ENCODE results near the gene ATP5MC2. TPM values are rescaled to one million over a fixed set of nuclear protein-coding genes. Genes with fewer than 3 reads are reported as not detected.
A peak's percentile ranks its signal among the peaks of the same experiment; 100 is the strongest.

The ATP5MC2 gene
- total RNA-seq, 2 experiments from 2014 or later = 226 to 241 TPM

DNA sequence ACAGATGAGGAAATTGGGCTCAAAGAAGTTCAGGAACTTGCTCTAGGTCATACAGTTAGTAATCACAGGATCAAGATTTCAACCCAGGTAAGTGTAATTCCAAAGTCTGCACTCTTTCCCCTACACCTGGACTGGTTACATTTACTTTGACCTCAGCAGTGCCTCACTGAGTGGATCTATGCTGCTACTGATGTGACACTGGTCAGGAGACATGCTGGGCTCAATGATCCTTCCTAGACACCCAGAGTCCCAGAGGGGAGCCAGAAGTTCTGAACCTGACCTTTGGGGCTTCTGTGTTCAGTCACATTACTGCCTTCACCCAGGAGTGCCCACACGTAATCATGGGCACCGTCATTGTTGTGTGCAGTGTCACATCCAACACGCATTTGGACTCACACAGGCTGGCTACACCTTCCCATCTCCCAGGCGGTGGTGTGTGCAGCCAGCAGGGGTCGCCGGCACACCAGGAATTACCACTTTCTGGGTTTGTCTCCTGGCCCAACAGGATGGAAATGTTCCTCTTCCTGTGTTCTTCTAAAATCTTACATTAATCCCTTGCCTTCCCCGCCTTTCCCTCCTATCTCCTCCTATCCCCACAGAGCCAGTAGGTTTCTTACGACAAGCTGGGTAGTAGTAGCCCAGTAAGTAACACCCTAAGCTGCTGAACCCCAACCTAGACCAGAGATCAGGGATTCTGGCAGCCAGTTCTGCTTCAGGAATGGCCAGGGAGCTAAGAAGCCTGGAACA lies 25.8 kb upstream of the ATP5MC2 start:
- no peaks in the 10 kb centered on the region for H3K9me3 Mint-ChIP-seq
- H3K27ac Mint-ChIP-seq = no peak overlapping the region
- POLR2A ChIA-PET = interaction anchor here (1.3 kb wide), 1 partner anchor 42 kb away, joined by 7 read pairs; no protein-coding TSS in a partner anchor
- no peaks in the 10 kb centered on the region for H3K36me3 Mint-ChIP-seq
- H3K4me3 Mint-ChIP-seq = no peak overlapping the region
- peaks cover 7% of the 10 kb centered on the region for H3K4me1 Mint-ChIP-seq
- peaks cover 82% of the 10 kb centered on the region for H3K27me3 Mint-ChIP-seq
- peak; percentile 80 for DNase-seq
- ATAC-seq (ENCODE audit: low read depth) = peak; percentile 89

DNA sequence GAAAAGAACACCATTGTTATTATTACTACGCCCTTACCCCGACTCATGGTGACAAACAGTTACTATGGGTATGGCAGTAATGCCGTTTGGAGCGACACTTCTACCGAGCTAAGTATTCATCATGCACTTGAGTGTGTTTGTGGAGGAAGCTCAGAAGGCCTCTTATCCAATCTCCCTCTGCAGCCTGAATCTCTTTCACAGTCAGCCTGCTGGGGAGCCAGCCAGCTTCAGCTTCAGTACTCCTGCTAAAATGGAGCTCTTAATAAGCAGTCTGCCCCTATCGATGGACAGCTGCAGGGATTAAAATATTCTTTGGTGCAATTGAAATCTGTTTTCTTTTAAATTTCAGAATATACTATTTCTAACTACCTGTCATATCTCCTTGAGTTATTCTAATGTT lies 24.7 kb upstream of the ATP5MC2 start:
- no peak overlapping the region for H3K27ac Mint-ChIP-seq
- peaks cover 83% of the 10 kb centered on the region for H3K27me3 Mint-ChIP-seq
- no peak for DNase-seq
- POLR2A ChIA-PET = interaction anchor here (0.5 kb wide), 1 partner anchor 44 kb away, joined by 3 read pairs; no protein-coding TSS in a partner anchor
- no peaks in the 10 kb centered on the region for H3K9me3 Mint-ChIP-seq
- H3K36me3 Mint-ChIP-seq = no peaks in the 10 kb centered on the region
- H3K4me3 Mint-ChIP-seq = no peak overlapping the region
- H3K4me1 Mint-ChIP-seq = peaks cover 14% of the 10 kb centered on the region
- ATAC-seq (ENCODE audit: low read depth) = no peak

GRCh38 chr12:53699678-53700025 lies 23.8 kb upstream of the ATP5MC2 start:
- no peak for ATAC-seq (ENCODE audit: low read depth)
- Mint-ChIP-seq H3K4me3 (no peak overlapping the region), H3K4me1 (peaks cover 21% of the 10 kb centered on the region), H3K27ac (no peak overlapping the region), H3K27me3 (peaks cover 86% of the 10 kb centered on the region), H3K36me3 (no peaks in the 10 kb centered on the region), H3K9me3 (no peaks in the 10 kb centered on the region)
- DNase-seq = no peak
- POLR2A ChIA-PET = no interaction called here

- Mint-ChIP-seq H3K36me3 (no peaks in the 10 kb centered on the region), H3K9me3 (no peaks in the 10 kb centered on the region), H3K27ac (no peak overlapping the region), H3K4me1 (peaks cover 26% of the 10 kb centered on the region), H3K27me3 (peaks cover 87% of the 10 kb centered on the region), H3K4me3 (no peak overlapping the region)
- POLR2A ChIA-PET = no interaction called here
- ATAC-seq (ENCODE audit: low read depth) = no peak
- DNase-seq = no peak
Measured at GRCh38 chr12:53698948-53699677, 23.2 kb upstream of the ATP5MC2 start.

- no peaks in the 10 kb centered on the region for H3K36me3 Mint-ChIP-seq
- peaks cover 24% of the 10 kb centered on the region for H3K4me1 Mint-ChIP-seq
- H3K4me3 Mint-ChIP-seq = peak overlapping the region; percentile 5
- no peaks in the 10 kb centered on the region for H3K9me3 Mint-ChIP-seq
- H3K27ac Mint-ChIP-seq = no peak overlapping the region
- DNase-seq (no peak), ATAC-seq (ENCODE audit: low read depth) (no peak)
- H3K27me3 Mint-ChIP-seq = peaks cover 81% of the 10 kb centered on the region
- POLR2A ChIA-PET = no interaction called here
Measured at GRCh38 chr12:53696655-53697331, 20.9 kb upstream of the ATP5MC2 start.

DNA sequence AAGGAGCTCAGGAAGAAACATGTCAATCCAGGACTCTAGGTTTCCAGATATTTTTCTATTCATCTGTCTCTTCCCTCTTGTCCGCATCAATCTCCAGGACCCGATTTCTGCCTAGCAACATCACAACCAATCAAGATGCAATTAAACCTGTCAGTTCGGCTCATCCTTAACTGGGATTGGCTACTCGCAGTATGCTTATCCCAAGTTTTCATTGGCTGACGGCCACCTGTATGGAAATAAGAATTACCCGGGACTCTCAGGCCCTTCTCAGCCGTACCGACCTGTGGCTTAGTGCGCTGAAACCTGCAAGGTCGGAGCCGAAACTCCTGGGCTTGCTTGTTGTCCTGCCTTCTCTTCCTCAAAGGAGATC lies 20.4 kb upstream of the ATP5MC2 start:
- ATAC-seq (ENCODE audit: low read depth) = no peak
- Mint-ChIP-seq H3K4me1 (peaks cover 23% of the 10 kb centered on the region), H3K27ac (no peak overlapping the region), H3K9me3 (no peaks in the 10 kb centered on the region), H3K4me3 (no peak overlapping the region), H3K36me3 (no peaks in the 10 kb centered on the region), H3K27me3 (peaks cover 82% of the 10 kb centered on the region)
- no peak for DNase-seq
- POLR2A ChIA-PET = no interaction called here

DNA sequence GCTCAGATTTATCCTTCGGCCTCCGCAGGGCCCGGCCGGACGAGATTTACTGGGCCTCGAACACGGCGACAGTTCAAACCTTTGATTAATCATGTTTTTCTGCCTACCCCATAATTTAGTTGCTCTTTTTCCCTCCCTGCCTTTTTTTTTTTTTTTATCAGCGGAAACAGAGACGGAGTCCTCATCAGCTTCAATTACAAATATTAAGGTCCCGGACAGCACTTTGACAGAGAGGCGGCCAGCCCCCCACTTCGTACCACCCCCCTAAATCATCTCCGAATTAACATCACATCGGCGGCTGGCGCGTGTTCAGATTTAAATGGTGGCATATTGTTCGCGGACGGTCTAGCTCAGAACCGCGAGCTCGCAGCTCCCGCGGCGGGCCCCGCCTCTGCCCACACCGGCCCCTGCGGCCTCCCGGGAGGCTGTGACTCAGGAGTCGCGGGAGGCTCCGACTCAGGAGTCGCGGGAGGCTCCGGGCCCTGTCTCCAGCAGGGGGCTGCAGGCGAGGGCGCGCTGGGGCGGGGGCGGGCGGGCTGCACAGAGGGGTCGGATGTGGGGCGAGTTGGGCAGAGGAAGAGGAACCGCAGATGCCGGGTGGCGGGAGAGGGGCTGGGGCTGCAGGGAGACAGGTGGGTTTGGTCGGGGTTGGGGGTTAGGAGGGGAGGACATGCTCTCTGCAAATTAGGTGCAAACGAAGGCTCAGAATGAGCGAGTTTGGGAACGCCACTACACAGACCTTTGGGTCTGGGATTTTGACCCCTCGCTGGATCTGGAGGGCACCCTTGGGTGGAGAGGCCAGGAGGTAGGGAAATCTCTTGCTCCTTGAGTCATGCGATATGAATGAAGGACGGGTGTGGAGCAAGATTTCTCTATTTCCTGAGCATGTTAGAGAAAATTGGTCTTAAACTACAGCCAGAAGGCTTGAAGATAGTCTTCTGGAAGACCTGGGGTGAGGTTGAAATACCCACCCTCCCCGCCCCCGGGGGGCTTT lies 19.6 kb upstream of the ATP5MC2 start:
- ATAC-seq (ENCODE audit: low read depth) = peak; percentile 62
- peak; percentile 39 for DNase-seq
- POLR2A ChIA-PET = interaction anchor here (0.5 to 1.6 kb wide), 2 partner anchors 12 to 25 kb away, joined by 3 read pairs; no protein-coding TSS in a partner anchor
- no peaks in the 10 kb centered on the region for H3K9me3 Mint-ChIP-seq
- H3K4me1 Mint-ChIP-seq = peaks cover 23% of the 10 kb centered on the region
- no peak overlapping the region for H3K27ac Mint-ChIP-seq
- H3K4me3 Mint-ChIP-seq = peak overlapping the region; percentile 76
- H3K36me3 Mint-ChIP-seq = no peaks in the 10 kb centered on the region
- peaks cover 76% of the 10 kb centered on the region for H3K27me3 Mint-ChIP-seq

DNA sequence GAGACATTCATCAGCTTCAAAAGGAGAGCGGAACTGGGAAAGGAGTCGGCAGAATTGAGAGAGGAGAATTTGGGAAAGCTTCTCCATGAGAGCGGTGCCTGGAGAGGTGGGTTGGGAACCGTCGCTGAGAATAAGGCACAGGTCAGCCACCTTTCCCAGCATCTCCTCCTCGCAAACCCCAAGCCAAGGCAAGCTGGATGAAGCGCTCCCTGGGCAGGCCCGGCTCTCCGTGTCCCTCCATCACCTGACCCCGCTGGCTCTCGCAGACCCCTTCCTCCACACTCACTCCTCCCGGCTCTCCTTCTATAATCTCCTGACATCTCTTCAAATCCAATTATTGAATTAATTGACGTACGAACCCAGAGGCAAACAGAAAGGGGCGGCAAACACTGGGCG lies 18.9 kb upstream of the ATP5MC2 start:
- ATAC-seq (ENCODE audit: low read depth) = no peak
- POLR2A ChIA-PET = interaction anchor here (0.5 to 1.6 kb wide), 2 partner anchors 13 to 24 kb away, joined by 3 read pairs; no protein-coding TSS in a partner anchor
- Mint-ChIP-seq H3K4me3 (peak overlapping the region; percentile 76), H3K9me3 (no peaks in the 10 kb centered on the region), H3K36me3 (no peaks in the 10 kb centered on the region), H3K27me3 (peaks cover 74% of the 10 kb centered on the region), H3K27ac (no peak overlapping the region), H3K4me1 (peaks cover 23% of the 10 kb centered on the region)
- no peak for DNase-seq

- no peak for DNase-seq
Measured at GRCh38 chr12:53688134-53688533, 12.3 kb upstream of the ATP5MC2 start.

DNA sequence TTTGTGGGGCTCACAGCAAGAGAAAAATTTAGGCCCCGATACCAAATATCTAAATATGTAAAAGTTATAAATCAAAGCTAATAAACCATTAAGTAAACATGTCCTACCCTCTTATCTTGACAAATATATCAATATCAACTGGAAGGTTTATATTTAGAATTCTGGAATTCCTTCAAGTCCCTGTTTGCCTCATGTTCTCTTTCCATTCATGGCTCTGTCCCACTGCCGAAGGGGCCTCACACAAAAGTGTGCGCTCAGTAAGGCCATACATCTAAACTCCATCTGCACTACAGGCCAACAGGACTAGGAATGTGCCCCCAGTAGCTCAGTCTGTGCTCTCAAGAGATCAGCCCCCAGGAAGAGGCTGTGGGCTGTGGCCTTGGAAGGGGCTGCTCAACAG lies 10.6 kb upstream of the ATP5MC2 start:
- ATAC-seq (ENCODE audit: low read depth) = no peak
- POLR2A ChIA-PET = no interaction called here

More at GRCh38 chr12:53688134-53688533, 12.3 kb upstream of the ATP5MC2 start:
- no peaks in the 10 kb centered on the region for H3K36me3 Mint-ChIP-seq
- H3K9me3 Mint-ChIP-seq = no peaks in the 10 kb centered on the region
- peaks cover 31% of the 10 kb centered on the region for H3K27me3 Mint-ChIP-seq
- H3K27ac Mint-ChIP-seq = no peak overlapping the region
- no peak overlapping the region for H3K4me3 Mint-ChIP-seq
- ATAC-seq (ENCODE audit: low read depth) = no peak
- no peaks in the 10 kb centered on the region for H3K4me1 Mint-ChIP-seq
- POLR2A ChIA-PET = no interaction called here

DNA sequence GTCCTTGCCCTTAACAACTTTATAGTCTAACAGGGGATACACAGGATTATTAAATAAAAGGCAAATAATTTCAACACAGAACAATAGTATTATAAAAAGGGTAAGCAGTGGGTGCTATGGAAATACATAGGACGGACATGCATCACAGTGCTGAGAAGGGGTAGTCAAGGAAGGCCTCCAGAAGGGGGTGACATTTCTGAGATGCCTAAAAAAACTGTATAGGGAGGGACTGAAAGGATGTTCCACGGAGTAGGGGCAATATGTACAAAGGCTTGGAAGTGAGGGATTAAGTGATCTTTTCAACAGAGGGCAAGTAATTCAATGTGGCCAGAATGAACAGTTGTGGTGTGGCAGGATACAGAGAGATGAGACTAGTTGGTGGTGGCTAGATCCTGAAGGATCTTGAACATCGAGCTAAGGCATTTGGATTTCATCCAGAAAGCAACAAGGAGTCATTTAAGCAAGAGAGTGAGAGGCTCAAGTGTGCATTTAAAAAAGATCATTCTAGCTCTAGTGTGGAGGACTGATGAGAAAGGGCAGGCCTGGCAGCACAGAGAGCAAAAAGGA lies 8.9 kb upstream of the ATP5MC2 start:
- no peaks in the 10 kb centered on the region for H3K4me1 Mint-ChIP-seq
- H3K4me3 Mint-ChIP-seq = no peak overlapping the region
- no peaks in the 10 kb centered on the region for H3K36me3 Mint-ChIP-seq
- no peak overlapping the region for H3K27ac Mint-ChIP-seq
- ATAC-seq (ENCODE audit: low read depth) (no peak), DNase-seq (no peak)
- H3K9me3 Mint-ChIP-seq = no peaks in the 10 kb centered on the region
- POLR2A ChIA-PET = no interaction called here
- peaks cover 24% of the 10 kb centered on the region for H3K27me3 Mint-ChIP-seq

More for the DNA sequence above, 10.6 kb upstream of the ATP5MC2 start:
- no peak for DNase-seq
- Mint-ChIP-seq H3K36me3 (no peaks in the 10 kb centered on the region), H3K4me1 (no peaks in the 10 kb centered on the region), H3K27me3 (peaks cover 28% of the 10 kb centered on the region), H3K27ac (no peak overlapping the region), H3K4me3 (no peak overlapping the region), H3K9me3 (no peaks in the 10 kb centered on the region)

- DNase-seq = no peak
- no peaks in the 10 kb centered on the region for H3K9me3 Mint-ChIP-seq
- no peaks in the 10 kb centered on the region for H3K4me1 Mint-ChIP-seq
- H3K36me3 Mint-ChIP-seq = no peaks in the 10 kb centered on the region
- H3K27ac Mint-ChIP-seq = no peak overlapping the region
- no peak overlapping the region for H3K4me3 Mint-ChIP-seq
- peaks cover 29% of the 10 kb centered on the region for H3K27me3 Mint-ChIP-seq
- no peak for ATAC-seq (ENCODE audit: low read depth)
- POLR2A ChIA-PET = no interaction called here
Measured at GRCh38 chr12:53683983-53684382, 8.1 kb upstream of the ATP5MC2 start.

Measured in activated naive CD8-positive, alpha-beta T cell treated with anti-CD3 and anti-CD28 coated beads, Interleukin-2, amount 10 ng/mL, durations not matched to agents 7 days and 5 days (primary cell).